ENCODE data around the gene SNN. TPM values are rescaled to one million over a fixed set of nuclear protein-coding genes. Genes with fewer than 3 reads are reported as not detected.

SNN gene
- total and polyA plus RNA-seq, 8 donors = 21.1 to 42.5 (median 31.4) TPM

DNA sequence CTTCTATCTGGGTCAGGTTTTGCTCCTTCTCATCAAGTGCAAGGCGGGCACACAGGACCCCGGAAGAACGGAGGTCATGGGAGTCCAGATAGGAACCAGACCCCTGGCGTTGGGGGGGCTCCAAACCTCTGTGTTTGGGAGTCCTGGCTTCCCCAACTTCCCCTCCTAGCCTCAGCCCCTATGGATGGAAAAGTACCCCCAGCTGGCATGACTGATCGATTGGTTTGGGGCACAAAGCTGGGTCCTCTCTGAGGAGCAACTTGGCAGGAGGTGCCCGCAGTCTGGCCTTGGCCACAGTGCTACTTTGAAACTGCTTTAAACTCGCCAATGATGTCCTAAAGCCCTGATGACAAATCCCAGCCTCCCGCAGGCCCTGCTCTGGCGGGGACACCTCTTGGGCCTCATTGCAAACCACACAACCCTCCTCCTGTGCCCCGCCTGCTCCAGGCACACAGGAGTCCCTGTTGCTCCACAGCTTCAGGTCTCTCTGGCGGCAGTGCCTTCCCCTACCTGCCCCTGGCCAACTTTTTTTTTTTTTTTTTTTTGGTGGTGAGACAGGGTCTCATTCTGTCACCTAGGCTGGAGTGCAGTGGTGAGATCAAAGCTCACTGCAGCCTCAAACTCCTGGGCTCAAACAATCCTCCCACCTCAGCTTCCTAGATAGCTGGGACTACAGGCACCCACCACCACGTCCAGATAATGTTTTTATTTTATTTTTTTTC, 38.0 kb upstream of the SNN start:
- intact Hi-C loops (cut with DNase I) = no loop called here
- no peak for DNase-seq
- peak overlapping the region; percentile 65 to 87 for H3K27ac ChIP-seq
- no peak for ATAC-seq
- no peaks in the 10 kb centered on the region for H3K9me3 ChIP-seq
- no peaks in the 10 kb centered on the region for H3K36me3 ChIP-seq
- TF ChIP-seq, protein P1, sequence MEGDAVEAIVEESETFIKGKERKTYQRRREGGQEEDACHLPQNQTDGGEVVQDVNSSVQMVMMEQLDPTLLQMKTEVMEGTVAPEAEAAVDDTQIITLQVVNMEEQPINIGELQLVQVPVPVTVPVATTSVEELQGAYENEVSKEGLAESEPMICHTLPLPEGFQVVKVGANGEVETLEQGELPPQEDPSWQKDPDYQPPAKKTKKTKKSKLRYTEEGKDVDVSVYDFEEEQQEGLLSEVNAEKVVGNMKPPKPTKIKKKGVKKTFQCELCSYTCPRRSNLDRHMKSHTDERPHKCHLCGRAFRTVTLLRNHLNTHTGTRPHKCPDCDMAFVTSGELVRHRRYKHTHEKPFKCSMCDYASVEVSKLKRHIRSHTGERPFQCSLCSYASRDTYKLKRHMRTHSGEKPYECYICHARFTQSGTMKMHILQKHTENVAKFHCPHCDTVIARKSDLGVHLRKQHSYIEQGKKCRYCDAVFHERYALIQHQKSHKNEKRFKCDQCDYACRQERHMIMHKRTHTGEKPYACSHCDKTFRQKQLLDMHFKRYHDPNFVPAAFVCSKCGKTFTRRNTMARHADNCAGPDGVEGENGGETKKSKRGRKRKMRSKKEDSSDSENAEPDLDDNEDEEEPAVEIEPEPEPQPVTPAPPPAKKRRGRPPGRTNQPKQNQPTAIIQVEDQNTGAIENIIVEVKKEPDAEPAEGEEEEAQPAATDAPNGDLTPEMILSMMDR (IDR thresholded peaks at IDR 0.05) = no peak
- peaks cover 10 to 82% of the 10 kb centered on the region in 2 donors for H3K4me1 ChIP-seq
- H3K4me3 ChIP-seq = no peak overlapping the region
- H3K27me3 ChIP-seq = no peaks in the 10 kb centered on the region

GRCh38 chr16:11630768-11631056, 37.5 kb upstream of the SNN start:
- ATAC-seq (no peak), DNase-seq (no peak)
- Histone ChIP-seq H3K4me3 (no peak overlapping the region), H3K27me3 (no peaks in the 10 kb centered on the region), H3K9me3 (no peaks in the 10 kb centered on the region), H3K27ac (no peak overlapping the region), H3K36me3 (no peaks in the 10 kb centered on the region), H3K4me1 (peaks cover 10 to 77% of the 10 kb centered on the region in 2 donors)
- intact Hi-C loops (cut with DNase I) = no loop called here
- TF ChIP-seq, protein P1 (IDR thresholded peaks at IDR 0.05) = no peak

- Histone ChIP-seq H3K27me3 (no peaks in the 10 kb centered on the region), H3K4me3 (no peak overlapping the region), H3K4me1 (peaks cover 10 to 72% of the 10 kb centered on the region in 2 donors), H3K9me3 (no peaks in the 10 kb centered on the region), H3K27ac (no peak overlapping the region), H3K36me3 (no peaks in the 10 kb centered on the region)
- intact Hi-C loops (cut with DNase I) = no loop called here
- TF ChIP-seq, protein P1 (IDR thresholded peaks at IDR 0.05) = no peak
- no peak for DNase-seq
- no peak for ATAC-seq
Observed at GRCh38 chr16:11631214-11631613, 37.0 kb upstream of the SNN start.

DNA sequence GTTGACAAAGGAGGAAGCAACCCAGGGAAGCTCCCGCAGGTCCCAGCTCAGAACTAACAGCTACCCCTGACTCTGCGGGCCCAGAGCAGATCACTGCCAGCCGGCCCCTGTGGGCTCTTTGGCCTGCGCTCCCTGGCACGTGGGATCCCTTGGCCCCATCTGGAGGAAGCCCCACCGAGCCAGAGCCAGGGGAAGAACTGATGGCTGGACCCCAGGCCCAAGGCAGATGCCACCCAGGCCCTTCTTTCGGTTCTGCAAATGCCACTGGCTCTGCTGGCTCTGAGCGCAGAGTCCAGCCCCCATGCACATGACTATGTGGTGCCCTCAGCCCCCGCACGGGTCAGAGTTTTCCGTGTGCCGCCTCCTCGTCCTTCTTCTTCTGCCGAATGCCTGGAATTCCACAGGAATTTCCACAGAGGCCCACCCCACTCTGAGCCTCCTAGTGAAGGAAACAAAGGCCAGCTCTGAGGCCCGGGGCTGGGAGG, 35.8 kb upstream of the SNN start:
- ATAC-seq = peak; percentile 41
- DNase-seq = peak in 2 of 4 donors; percentile 71 to 73
- intact Hi-C loops (cut with DNase I) = no loop called here
- H3K36me3 ChIP-seq = no peaks in the 10 kb centered on the region
- H3K9me3 ChIP-seq = no peaks in the 10 kb centered on the region
- no peaks in the 10 kb centered on the region for H3K27me3 ChIP-seq
- H3K4me3 ChIP-seq = no peak overlapping the region
- peak overlapping the region; percentile 53 to 58 for H3K27ac ChIP-seq
- H3K4me1 ChIP-seq = peaks cover 10 to 62% of the 10 kb centered on the region in 2 donors
- TF ChIP-seq, protein P1 (IDR thresholded peaks at IDR 0.05) = no peak

DNA sequence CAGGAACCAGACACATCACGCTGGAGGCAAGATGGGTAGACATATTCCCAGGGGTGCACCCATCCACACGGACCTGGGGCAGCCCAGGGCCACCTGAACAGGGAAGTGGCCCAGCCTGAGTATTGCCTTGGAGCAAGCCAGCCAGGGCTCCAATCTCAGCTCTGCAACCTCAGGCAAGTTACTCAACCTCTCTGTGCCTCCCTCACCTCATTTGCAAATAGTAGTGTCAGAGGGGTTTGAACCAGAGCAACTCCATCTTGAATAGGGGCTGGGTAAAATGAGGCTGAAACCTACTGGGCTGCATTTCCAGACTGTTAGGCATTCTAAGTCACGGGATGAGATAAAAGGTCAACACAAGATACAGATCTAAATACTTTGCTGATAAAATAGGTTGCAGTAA, 35.1 kb upstream of the SNN start:
- H3K27ac ChIP-seq = peak overlapping the region; percentile 53 to 58
- no peak overlapping the region for H3K4me3 ChIP-seq
- no peaks in the 10 kb centered on the region for H3K36me3 ChIP-seq
- ATAC-seq (no peak), DNase-seq (no peak)
- intact Hi-C loops (cut with DNase I) = no loop called here
- no peaks in the 10 kb centered on the region for H3K9me3 ChIP-seq
- no peaks in the 10 kb centered on the region for H3K27me3 ChIP-seq
- TF ChIP-seq, protein P1 (IDR thresholded peaks at IDR 0.05) = no peak
- H3K4me1 ChIP-seq = peaks cover 10 to 56% of the 10 kb centered on the region in 2 donors

Data from left lung (tissue), 10 donors.